ENCODE measurements around the gene LMAN1. TPM values are rescaled to one million over a fixed set of nuclear protein-coding genes. Genes with fewer than 3 reads are reported as not detected.

LMAN1 gene
- total RNA-seq, 1 donor, result 268 TPM

GRCh38 chr18:59308248-59308937 lies 50.7 kb downstream of the LMAN1 start:
- peak overlapping the region; percentile 45 for H3K4me3 ChIP-seq (ENCODE audit: low read depth, low read length)
- TF ChIP-seq CTCF (IDR thresholded peaks at IDR 0.05; ENCODE audit: insufficient read depth, low read depth, low read length), result peak; percentile 88
- DNase-seq (ENCODE audit: low read depth), result peak; percentile 59

- DNase-seq (ENCODE audit: low read depth), result no peak
- H3K4me3 ChIP-seq (ENCODE audit: low read depth, low read length), result no peak overlapping the region
- no peak for TF ChIP-seq CTCF (IDR thresholded peaks at IDR 0.05; ENCODE audit: insufficient read depth, low read depth, low read length)
Measured at GRCh38 chr18:59306640-59307039, 52.4 kb downstream of the LMAN1 start.

GRCh38 chr18:59305295-59305694 lies 53.8 kb downstream of the LMAN1 start:
- TF ChIP-seq CTCF (IDR thresholded peaks at IDR 0.05; ENCODE audit: insufficient read depth, low read depth, low read length), result no peak
- H3K4me3 ChIP-seq (ENCODE audit: low read depth, low read length), result no peak overlapping the region

DNA sequence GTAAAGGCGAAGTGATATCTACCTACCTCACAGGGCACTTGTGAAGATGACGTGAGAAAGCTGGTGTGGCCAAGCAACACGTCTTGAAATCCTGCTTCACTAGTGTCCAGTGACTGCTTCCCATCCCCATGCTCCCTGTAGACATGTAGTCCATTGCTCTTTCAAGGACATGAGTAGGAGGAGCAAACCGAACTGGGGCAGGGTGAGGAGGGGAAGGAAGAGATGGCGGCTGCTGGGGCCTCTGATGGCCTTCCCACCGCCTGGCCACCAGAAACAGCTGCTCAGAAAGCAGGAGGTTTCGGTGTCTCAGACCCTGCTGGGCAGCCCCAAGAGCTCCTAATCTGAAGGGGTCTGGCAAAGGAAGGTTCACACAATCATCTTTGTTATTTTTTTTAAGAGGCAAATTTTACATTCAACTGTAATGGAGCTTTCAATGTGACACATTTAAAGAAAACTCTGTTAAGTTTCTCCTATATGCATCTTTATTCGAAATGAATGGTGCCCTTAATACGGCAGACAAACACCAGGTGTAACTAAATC lies 55.3 kb downstream of the LMAN1 start:
- no peak for TF ChIP-seq CTCF (IDR thresholded peaks at IDR 0.05; ENCODE audit: insufficient read depth, low read depth, low read length)
- no peak for DNase-seq (ENCODE audit: low read depth)
- no peak overlapping the region for H3K4me3 ChIP-seq (ENCODE audit: low read depth, low read length)

More at GRCh38 chr18:59305295-59305694, 53.8 kb downstream of the LMAN1 start:
- no peak for DNase-seq (ENCODE audit: low read depth)

- no peak for TF ChIP-seq CTCF (IDR thresholded peaks at IDR 0.05; ENCODE audit: insufficient read depth, low read depth, low read length)
- no peak for DNase-seq (ENCODE audit: low read depth)
Measured at GRCh38 chr18:59303006-59303405, 56.1 kb downstream of the LMAN1 start.

GRCh38 chr18:59301929-59302328 lies 57.1 kb downstream of the LMAN1 start:
- no peak for DNase-seq (ENCODE audit: low read depth)
- no peak for TF ChIP-seq CTCF (IDR thresholded peaks at IDR 0.05; ENCODE audit: insufficient read depth, low read depth, low read length)
- H3K4me3 ChIP-seq (ENCODE audit: low read depth, low read length), result no peak overlapping the region

More at GRCh38 chr18:59303006-59303405, 56.1 kb downstream of the LMAN1 start:
- H3K4me3 ChIP-seq (ENCODE audit: low read depth, low read length), result no peak overlapping the region

All from fibroblast of villous mesenchyme (primary cell).